HG03354 (cell line): ENCODE data around the gene SMAP2.

Experiments
- ATAC-seq: cut with Tn5 transposase; IDR thresholded peaks from one replicate; pipeline ENCODE4 v1.9.1; 2021; ENCODE audit warnings: mild to moderate bottlenecking; ENCODE audit not compliant: unreplicated experiment, poor library complexity, severe bottlenecking

SMAP2 gene

GRCh38 chr1:40450495-40451237 lies 77.1 kb downstream of the SMAP2 start:
- ATAC-seq = peak; percentile 44

- ATAC-seq = peak; percentile 5
Measured at GRCh38 chr1:40451238-40451585, 77.7 kb downstream of the SMAP2 start.

GRCh38 chr1:40454873-40455272 lies 81.3 kb downstream of the SMAP2 start:
- no peak for ATAC-seq

DNA sequence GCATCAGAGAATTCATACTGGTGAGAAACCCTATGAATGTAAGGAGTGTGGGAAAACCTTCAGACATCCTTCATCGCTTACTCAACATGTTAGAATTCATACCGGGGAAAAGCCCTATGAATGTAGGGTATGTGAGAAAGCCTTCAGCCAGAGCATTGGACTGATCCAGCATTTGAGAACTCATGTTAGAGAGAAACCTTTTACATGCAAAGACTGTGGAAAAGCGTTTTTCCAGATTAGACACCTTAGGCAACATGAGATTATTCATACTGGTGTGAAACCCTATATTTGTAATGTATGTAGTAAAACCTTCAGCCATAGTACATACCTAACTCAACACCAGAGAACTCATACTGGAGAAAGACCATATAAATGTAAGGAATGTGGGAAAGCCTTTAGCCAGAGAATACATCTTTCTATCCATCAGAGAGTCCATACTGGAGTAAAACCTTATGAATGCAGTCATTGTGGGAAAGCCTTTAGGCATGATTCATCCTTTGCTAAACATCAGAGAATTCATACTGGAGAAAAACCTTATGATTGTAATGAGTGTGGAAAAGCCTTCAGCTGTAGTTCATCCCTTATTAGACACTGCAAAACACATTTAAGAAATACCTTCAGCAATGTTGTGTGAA lies 89.5 kb downstream of the SMAP2 start:
- no peak for ATAC-seq

DNA sequence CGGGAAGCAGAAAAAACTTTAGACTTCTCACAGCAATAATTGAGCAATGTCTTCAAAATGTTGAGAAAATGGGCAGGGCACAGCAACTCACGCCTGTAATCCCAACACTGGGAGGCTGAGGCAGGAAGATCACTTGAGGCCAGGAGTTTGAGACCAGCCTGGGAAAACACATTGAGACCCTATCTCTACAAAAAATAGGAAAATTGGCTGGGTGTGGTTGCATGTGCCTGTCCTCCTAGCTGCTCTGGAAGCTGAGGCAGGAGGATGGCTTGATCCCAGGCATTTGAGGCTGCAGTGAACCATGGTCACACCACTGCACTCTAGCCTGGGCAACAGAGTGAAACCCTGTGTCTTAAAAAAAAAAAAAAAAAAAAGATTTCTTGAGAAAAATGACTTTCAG lies 95.8 kb downstream of the SMAP2 start:
- ATAC-seq = no peak
